ENCODE results near the gene CFAP221.

The CFAP221 gene

GRCh38 chr2:119702918-119703401, 158.7 kb downstream of the CFAP221 start:
- DNase-seq, result peak; percentile 55

GRCh38 chr2:119703526-119703925, 159.3 kb downstream of the CFAP221 start:
- no peak for DNase-seq

GRCh38 chr2:119704670-119705120, 160.4 kb downstream of the CFAP221 start:
- peak; percentile 46 for DNase-seq

GRCh38 chr2:119706221-119706620, 162.0 kb downstream of the CFAP221 start:
- no peak for DNase-seq

All from central memory CD4-positive, alpha-beta T cell (primary cell).